KMS-11 (cell line): Measurements from ENCODE around the gene SH2D2A.

ENCODE experiments used
- H2AFZ ChIP-seq: fragments of 200-600 bp; sonication (generic); 2 replicates; pipeline ENCODE4 v1.6.1; 2016; ENCODE audit warnings: antibody characterized with exemption, mixed run types, low read depth
- H3K27ac ChIP-seq: fragments of 200-600 bp; sonication (generic); 2 replicates; pipeline ENCODE4 v1.6.1; 2016; ENCODE audit warnings: mild to moderate bottlenecking, mixed run types
- H3K27me3 ChIP-seq: fragments of 200-600 bp; sonication (generic); 2 replicates; pipeline ENCODE4 v1.6.1; 2017; ENCODE audit warnings: mild to moderate bottlenecking, low read depth, mixed run types, moderate library complexity; ENCODE audit not compliant: insufficient read depth
- H3K36me3 ChIP-seq: fragments of 200-600 bp; sonication (generic); 2 replicates; pipeline ENCODE4 v1.6.1; 2017; ENCODE audit warnings: mild to moderate bottlenecking, mixed run types; ENCODE audit not compliant: insufficient read depth
- H3K4me1 ChIP-seq: fragments of 200-600 bp; sonication (generic); 2 replicates; pipeline ENCODE4 v1.6.1; 2016; ENCODE audit warnings: mild to moderate bottlenecking, low read depth, mixed run types; ENCODE audit not compliant: poor library complexity, severe bottlenecking
- H3K4me2 ChIP-seq: fragments of 200-600 bp; sonication (generic); 2 replicates; pipeline ENCODE4 v1.7.0; 2016; ENCODE audit warnings: mild to moderate bottlenecking, mixed run types
- H3K4me3 ChIP-seq: fragments of 200-600 bp; sonication (generic); IDR thresholded peaks from 2 replicates; pipeline ENCODE4 v1.6.1; 2017; ENCODE audit warnings: low read depth, low read length, mixed read lengths; ENCODE audit not compliant: insufficient read depth
- H3K79me2 ChIP-seq: fragments of 200-600 bp; sonication (generic); 2 replicates; pipeline ENCODE4 v1.6.1; 2016; ENCODE audit warnings: low read depth, mixed run types; ENCODE audit not compliant: insufficient read depth
- H3K9ac ChIP-seq: fragments of 200-600 bp; sonication (generic); 2 replicates; pipeline ENCODE4 v1.6.1; 2016; ENCODE audit warnings: mild to moderate bottlenecking, mixed run types
- H4K20me1 ChIP-seq: fragments of 200-600 bp; sonication (generic); 2 replicates; pipeline ENCODE4 v1.6.1; 2016; ENCODE audit warnings: mild to moderate bottlenecking, mixed run types; ENCODE audit not compliant: insufficient read depth
- TF ChIP-seq, protein P1 (sequence below): fragments of 200-600 bp; sonication (generic); conservative IDR thresholded peaks from 2 replicates; pipeline ENCODE4 v1.6.1; 2017; ENCODE audit warnings: low read depth, mild to moderate bottlenecking, antibody characterized with exemption, low read length, moderate library complexity, mixed read lengths

The SH2D2A gene

DNA sequence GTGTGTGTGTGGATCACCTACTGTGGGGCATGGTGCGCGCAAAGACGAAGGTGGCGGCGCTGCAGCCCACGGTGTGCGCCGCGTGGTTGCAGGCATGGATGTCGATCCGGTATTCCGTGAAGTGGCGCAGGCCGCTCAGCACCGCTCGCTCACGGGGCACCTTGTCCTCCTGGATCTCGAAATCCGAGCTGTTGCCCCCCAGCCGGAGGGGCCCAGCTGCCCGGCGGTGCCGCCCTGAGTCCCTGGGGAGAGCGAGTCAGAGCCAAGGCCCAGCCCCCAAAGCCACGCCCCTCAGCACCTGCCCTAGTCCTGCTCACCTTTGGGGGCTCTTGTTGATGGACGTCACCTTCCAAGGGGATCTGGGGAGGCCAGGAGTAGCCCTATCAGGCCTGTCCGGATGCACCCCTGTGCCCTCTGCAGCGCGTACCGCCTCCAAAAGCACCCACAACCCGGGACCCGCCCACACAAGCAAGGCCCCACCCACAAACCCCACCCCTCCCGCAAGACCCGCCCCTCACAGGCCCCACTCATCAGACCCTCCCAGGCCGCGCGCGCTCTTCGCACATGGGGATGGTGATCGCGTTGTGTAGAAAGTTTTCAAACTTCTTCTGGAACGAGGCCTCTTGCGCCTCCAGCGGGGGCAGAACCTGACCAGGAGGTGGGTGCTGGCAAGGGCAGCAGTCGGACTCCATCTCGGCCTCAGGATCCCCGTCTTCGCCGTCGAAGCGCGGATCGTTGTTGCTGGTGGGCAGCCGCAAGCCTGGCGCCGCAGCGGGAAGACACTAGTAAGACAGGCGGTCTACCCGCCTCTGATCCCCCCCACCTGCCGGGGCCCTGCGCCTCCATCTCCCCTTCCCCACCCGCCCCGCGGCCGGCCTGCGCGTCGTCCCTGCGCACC, 28.7 kb upstream of the SH2D2A start:
- H3K4me2 ChIP-seq: no peak overlapping the region
- no peaks in the 10 kb centered on the region for H3K79me2 ChIP-seq
- no peak overlapping the region for H2AFZ ChIP-seq
- no peak overlapping the region for H3K27ac ChIP-seq
- TF ChIP-seq, protein P1, sequence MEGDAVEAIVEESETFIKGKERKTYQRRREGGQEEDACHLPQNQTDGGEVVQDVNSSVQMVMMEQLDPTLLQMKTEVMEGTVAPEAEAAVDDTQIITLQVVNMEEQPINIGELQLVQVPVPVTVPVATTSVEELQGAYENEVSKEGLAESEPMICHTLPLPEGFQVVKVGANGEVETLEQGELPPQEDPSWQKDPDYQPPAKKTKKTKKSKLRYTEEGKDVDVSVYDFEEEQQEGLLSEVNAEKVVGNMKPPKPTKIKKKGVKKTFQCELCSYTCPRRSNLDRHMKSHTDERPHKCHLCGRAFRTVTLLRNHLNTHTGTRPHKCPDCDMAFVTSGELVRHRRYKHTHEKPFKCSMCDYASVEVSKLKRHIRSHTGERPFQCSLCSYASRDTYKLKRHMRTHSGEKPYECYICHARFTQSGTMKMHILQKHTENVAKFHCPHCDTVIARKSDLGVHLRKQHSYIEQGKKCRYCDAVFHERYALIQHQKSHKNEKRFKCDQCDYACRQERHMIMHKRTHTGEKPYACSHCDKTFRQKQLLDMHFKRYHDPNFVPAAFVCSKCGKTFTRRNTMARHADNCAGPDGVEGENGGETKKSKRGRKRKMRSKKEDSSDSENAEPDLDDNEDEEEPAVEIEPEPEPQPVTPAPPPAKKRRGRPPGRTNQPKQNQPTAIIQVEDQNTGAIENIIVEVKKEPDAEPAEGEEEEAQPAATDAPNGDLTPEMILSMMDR: no peak
- no peak overlapping the region for H3K4me3 ChIP-seq
- H3K27me3 ChIP-seq: peaks cover 78% of the 10 kb centered on the region
- H3K9ac ChIP-seq: no peak overlapping the region
- H4K20me1 ChIP-seq: no peaks in the 10 kb centered on the region
- no peaks in the 10 kb centered on the region for H3K4me1 ChIP-seq
- no peaks in the 10 kb centered on the region for H3K36me3 ChIP-seq

DNA sequence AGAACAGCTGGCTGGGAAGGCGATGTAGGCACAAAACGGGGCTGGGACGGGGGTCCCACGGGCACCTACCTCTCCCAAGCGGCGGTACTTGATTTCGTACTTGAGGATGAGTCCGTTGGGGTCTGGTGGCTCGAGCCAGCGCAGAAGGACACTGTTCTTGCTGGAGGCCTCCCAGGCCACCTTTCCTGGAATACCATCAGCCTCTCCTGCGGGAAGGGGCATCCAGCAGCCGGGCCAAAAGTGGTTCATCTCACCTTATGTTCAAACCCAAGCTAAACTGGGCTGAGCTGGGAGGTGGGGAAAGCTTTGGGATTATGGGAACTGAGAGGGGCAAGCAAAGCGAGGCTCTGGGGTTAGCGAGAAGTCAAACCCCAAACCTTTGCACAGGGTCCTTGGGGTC, 28.0 kb upstream of the SH2D2A start:
- no peak overlapping the region for H2AFZ ChIP-seq
- TF ChIP-seq, protein P1: no peak

DNA sequence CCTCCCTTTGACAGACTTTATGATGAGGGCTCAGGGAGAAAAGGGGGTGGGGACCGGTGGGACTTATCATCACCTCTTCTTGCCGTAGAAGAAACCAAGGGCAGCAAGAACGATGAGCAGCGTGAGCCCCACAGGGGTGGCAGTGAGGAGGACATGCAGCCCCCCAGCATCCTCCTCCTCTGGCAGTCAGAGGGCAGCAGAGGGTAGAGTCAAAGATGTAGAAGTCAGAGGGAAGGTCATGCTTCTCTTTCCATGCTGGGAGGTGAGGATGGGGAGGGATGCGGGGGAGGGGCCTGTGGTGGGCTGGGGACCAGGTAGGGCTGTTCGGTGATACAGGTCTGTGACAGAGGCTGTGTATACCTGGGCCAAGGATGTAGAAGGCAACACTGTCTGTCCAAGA, 27.5 kb upstream of the SH2D2A start:
- no peak overlapping the region for H3K9ac ChIP-seq
- no peak overlapping the region for H3K4me3 ChIP-seq
- no peaks in the 10 kb centered on the region for H3K4me1 ChIP-seq
- H2AFZ ChIP-seq: no peak overlapping the region
- H3K36me3 ChIP-seq: no peaks in the 10 kb centered on the region
- no peaks in the 10 kb centered on the region for H3K79me2 ChIP-seq
- H4K20me1 ChIP-seq: no peaks in the 10 kb centered on the region
- H3K4me2 ChIP-seq: no peak overlapping the region
- TF ChIP-seq, protein P1: no peak
- H3K27me3 ChIP-seq: peaks cover 85% of the 10 kb centered on the region
- H3K27ac ChIP-seq: no peak overlapping the region

More for the DNA sequence above, 28.0 kb upstream of the SH2D2A start:
- H3K27me3 ChIP-seq: peaks cover 85% of the 10 kb centered on the region
- no peak overlapping the region for H3K4me2 ChIP-seq
- no peak overlapping the region for H3K9ac ChIP-seq
- no peaks in the 10 kb centered on the region for H3K36me3 ChIP-seq
- H3K27ac ChIP-seq: no peak overlapping the region
- no peaks in the 10 kb centered on the region for H3K79me2 ChIP-seq
- H4K20me1 ChIP-seq: no peaks in the 10 kb centered on the region
- no peaks in the 10 kb centered on the region for H3K4me1 ChIP-seq
- no peak overlapping the region for H3K4me3 ChIP-seq

DNA sequence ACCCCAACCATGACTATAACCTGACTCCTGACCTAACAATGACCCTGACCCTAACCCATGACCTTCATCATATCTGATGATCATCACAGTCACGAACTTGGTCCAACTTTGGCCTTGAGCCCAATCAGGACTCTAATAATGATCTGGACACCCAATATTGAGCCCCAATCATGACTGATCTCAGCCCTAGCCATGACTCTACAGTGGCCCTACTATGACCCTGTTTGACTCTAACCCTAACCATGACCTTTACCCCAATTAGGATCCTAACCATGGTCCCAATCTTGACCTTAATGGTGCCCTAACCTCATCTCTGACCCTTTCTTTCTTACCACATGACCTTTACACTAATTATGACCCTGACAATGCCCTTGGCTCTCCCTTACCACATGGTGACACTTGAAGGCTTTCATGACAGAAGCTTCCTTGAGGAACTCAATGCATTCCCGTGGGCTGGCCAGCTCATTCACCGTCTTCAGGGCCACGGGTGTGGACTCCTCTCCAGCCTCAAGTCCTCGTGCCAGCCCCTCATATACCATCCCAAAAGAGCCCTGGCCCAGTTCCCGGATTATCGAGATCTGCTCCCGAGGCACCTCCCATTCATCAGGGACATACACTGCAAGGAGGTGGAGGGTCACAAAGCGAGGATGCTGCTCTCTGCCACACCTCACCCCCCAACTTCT, 26.1 kb upstream of the SH2D2A start:
- Histone ChIP-seq H3K4me3 (no peak overlapping the region), H4K20me1 (no peaks in the 10 kb centered on the region), H3K4me1 (no peaks in the 10 kb centered on the region), H2AFZ (no peak overlapping the region), H3K9ac (no peak overlapping the region), H3K79me2 (no peaks in the 10 kb centered on the region), H3K36me3 (no peaks in the 10 kb centered on the region), H3K27me3 (peaks cover 88% of the 10 kb centered on the region), H3K4me2 (no peak overlapping the region), H3K27ac (no peak overlapping the region)
- TF ChIP-seq, protein P1: no peak
